ENCODE results near the gene RGMB.

DNA sequence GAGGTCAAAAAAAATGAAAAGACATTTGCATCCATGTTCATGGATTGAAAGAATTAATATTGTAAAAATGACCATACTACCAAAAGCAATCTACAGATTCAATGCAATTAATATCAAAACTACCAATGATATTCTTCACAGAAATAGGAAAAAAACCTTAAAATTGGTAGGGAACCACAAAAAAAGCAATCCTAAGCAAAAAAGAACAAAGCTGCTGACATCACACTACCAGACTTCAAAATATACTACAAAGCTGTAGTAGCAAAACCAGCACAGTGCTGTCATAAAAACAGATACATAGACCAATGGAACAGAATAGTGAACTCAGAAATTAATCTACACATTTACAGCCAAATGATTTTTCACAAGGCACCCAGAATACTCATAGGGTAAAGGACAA lies 34.3 kb downstream of the RGMB start:
- TF ChIP-seq, protein P1, sequence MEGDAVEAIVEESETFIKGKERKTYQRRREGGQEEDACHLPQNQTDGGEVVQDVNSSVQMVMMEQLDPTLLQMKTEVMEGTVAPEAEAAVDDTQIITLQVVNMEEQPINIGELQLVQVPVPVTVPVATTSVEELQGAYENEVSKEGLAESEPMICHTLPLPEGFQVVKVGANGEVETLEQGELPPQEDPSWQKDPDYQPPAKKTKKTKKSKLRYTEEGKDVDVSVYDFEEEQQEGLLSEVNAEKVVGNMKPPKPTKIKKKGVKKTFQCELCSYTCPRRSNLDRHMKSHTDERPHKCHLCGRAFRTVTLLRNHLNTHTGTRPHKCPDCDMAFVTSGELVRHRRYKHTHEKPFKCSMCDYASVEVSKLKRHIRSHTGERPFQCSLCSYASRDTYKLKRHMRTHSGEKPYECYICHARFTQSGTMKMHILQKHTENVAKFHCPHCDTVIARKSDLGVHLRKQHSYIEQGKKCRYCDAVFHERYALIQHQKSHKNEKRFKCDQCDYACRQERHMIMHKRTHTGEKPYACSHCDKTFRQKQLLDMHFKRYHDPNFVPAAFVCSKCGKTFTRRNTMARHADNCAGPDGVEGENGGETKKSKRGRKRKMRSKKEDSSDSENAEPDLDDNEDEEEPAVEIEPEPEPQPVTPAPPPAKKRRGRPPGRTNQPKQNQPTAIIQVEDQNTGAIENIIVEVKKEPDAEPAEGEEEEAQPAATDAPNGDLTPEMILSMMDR (IDR thresholded peaks at IDR 0.05), result no peak
- no peak for TF ChIP-seq POLR2A (IDR thresholded peaks at IDR 0.05)
